K562 (cell line): ENCODE measurements around the gene PHLDB3. TPM values are rescaled to one million over a fixed set of nuclear protein-coding genes. Genes with fewer than 3 reads are reported as not detected.

Experiments used
- BCL6 ChIP-seq: fragments of 250-450 bp; sonication (Bioruptor Pico); IDR thresholded peaks from 2 replicates; pipeline ENCODE4 v1.4.0; 2020
- CAMTA2 ChIP-seq: fragments of 250-450 bp; sonication (Bioruptor Pico); conservative IDR thresholded peaks from 2 replicates; pipeline ENCODE4 v1.5.1; 2022
- EHMT2 ChIP-seq: fragments of 450-650 bp; IDR thresholded peaks from 2 replicates; pipeline ENCODE4 v1.6.1; 2018; ENCODE audit warnings: antibody characterized with exemption
- ERF ChIP-seq: fragments of 450-650 bp; formaldehyde crosslinking; IDR thresholded peaks from 2 replicates; pipeline ENCODE4 v1.4.0; 2020; ENCODE audit warnings: mild to moderate bottlenecking, mixed read lengths
- JUNB ChIP-seq: fragments of 450-650 bp; formaldehyde crosslinking; conservative IDR thresholded peaks from 2 replicates; pipeline ENCODE4 v1.4.0; 2020; ENCODE audit warnings: mild to moderate bottlenecking
- MCM2 ChIP-seq: fragments of 450-650 bp; IDR thresholded peaks from 2 replicates; pipeline ENCODE4 v1.6.1; 2017; ENCODE audit warnings: low read depth, mild to moderate bottlenecking
- NFIC ChIP-seq: fragments of 450-650 bp; IDR thresholded peaks from 2 replicates; pipeline ENCODE4 v1.6.1; 2017; ENCODE audit warnings: mild to moderate bottlenecking, inconsistent platforms
- PTRF ChIP-seq: fragments of 450-650 bp; IDR thresholded peaks from 2 replicates; pipeline ENCODE4 v1.6.1; 2016; ENCODE audit warnings: mild to moderate bottlenecking, missing genetic modification characterization, missing compliant biosample characterization
- RBM17 ChIP-seq: fragments of 200-400 bp; formaldehyde crosslinking; IDR thresholded peaks from 2 replicates; pipeline ENCODE4 v1.6.1; 2017; ENCODE audit warnings: low read depth, mild to moderate bottlenecking, low read length, borderline replicate concordance
- SP1 ChIP-seq: sonication (generic); formaldehyde crosslinking; IDR thresholded peaks from 2 replicates; pipeline ENCODE4 v1.8.1; 2022; ENCODE audit warnings: mild to moderate bottlenecking, missing genetic modification reagents
- SRSF3 ChIP-seq: fragments of 200-400 bp; formaldehyde crosslinking; IDR thresholded peaks from 2 replicates; pipeline ENCODE4 v1.6.1; 2016; ENCODE audit warnings: mild to moderate bottlenecking, low read length, moderate library complexity; ENCODE audit not compliant: insufficient read depth
- ZNF764 ChIP-seq: fragments of 250-450 bp; sonication (Bioruptor Pico); IDR thresholded peaks from 2 replicates; pipeline ENCODE4 v1.4.0; 2020; ENCODE audit warnings: low read depth, mild to moderate bottlenecking, moderate library complexity
- polyA plus RNA-seq, 8 experiments: library from polyadenylated mRNA; depleted of rRNA in 4 of 8; stranded (reverse) in 5 of 8; unstranded in 3 of 8; fragments of >200 nt; fragmentation: Nextera tagmentation in 2 of 8; fragmentation: Illumina TruSeq in 1 of 8; extraction: Ambion mirVana in 2 of 8; extraction: Trizol in 1 of 8; gene quantifications; 2 replicates each; pipeline versions ENCODE4 v1.2.1 to v1.2.3, GENCODE V29; 2011 to 2014; ENCODE audit warnings: inconsistent platforms in 1 of 8, missing spikeins in 1 of 8
- total RNA-seq, 7 experiments: library from RNA; depleted of rRNA in 6 of 7; stranded (reverse); fragments of >200 nt in 6 of 7; fragmentation: Illumina TruSeq in 2 of 7; extraction: Trizol in 2 of 7; gene quantifications; 2 replicates each; pipeline versions ENCODE4 v1.2.1 to v1.2.3, GENCODE V29; 2011 to 2021; ENCODE audit warnings: low replicate concordance in 1 of 7
- TF ChIP-seq, protein P1 (sequence below): fragments of 250-450 bp; sonication (Bioruptor Pico); IDR thresholded peaks from 2 replicates; pipeline ENCODE4 v1.9.0; 2021; ENCODE audit warnings: mild to moderate bottlenecking
- TF ChIP-seq, protein P2 (sequence below), 2 experiments: IDR thresholded peaks; 2 replicates each; pipeline ENCODE4 v1.6.1; 2012; ENCODE audit warnings: improper control_type of control experiment in 2 of 2, low read depth in 2 of 2, low read length in 2 of 2, borderline replicate concordance in 1 of 2
- TF ChIP-seq, protein P3 (sequence below): sonication (generic); formaldehyde crosslinking; IDR thresholded peaks from 2 replicates; pipeline ENCODE4 v1.5.0; 2020; ENCODE audit warnings: missing genetic modification reagents
- TF ChIP-seq, protein P4 (sequence below): sonication (generic); formaldehyde crosslinking; IDR thresholded peaks from 2 replicates; pipeline ENCODE4 v1.8.1; 2023; ENCODE audit warnings: mild to moderate bottlenecking, missing genetic modification reagents, moderate library complexity
- TF ChIP-seq, protein P5 (sequence below): conservative IDR thresholded peaks from 2 replicates; pipeline ENCODE4 v1.6.1; 2011; ENCODE audit warnings: low read depth, mild to moderate bottlenecking, low read length; ENCODE audit not compliant: control insufficient read depth
- TF ChIP-seq, protein P6 (sequence below): fragments of 450-650 bp; IDR thresholded peaks from 2 replicates; pipeline ENCODE4 v1.6.1; 2017; ENCODE audit warnings: antibody characterized with exemption, mild to moderate bottlenecking

The PHLDB3 gene
- total and polyA plus RNA-seq, 9 of the 15 experiments (the other 6 are each of a cell fraction or from before 2014, with no cell fraction given), result 0.04 to 23.5 (median 3.9) TPM

DNA sequence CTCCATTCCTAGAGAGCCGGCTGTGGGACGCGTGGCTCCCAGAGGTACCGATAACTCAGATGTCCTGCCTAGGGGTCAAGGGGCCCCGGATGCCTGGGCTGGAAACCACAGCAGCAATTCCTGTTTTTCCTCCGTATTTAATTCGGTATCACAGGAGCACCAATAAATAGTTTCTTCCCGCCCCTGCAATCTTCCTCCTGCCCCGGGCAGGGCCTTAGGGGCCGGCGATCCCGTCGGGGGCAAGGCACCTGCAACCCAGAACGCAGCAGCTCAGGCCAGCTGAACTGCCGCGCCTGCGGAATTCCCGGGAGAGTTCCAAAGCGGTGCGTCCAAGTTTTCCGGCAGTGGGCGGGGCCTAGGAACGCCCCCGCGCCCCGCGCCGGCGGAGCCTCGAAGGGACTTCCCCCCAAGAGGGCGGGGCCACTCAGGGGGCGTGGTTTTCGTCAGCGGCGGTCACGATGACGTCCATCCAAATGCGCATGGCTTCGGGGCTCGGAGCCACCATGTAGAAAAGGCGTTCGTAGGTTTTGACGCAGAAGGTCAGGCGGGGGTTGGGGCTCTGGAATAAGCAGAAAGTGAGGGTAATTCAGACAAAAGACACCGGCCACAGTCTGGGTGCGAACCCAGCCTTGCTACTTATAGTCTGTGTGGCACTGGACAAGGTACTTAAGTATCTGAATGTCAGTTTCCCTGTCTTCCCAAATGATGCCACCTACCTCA, 29.4 kb downstream of the PHLDB3 start (continued):
- TF ChIP-seq JUNB, result no peak
- no peak for TF ChIP-seq PTRF (tag)
- TF ChIP-seq BCL6 (CRISPR knock-in tag), result no peak
- TF ChIP-seq, protein P1, sequence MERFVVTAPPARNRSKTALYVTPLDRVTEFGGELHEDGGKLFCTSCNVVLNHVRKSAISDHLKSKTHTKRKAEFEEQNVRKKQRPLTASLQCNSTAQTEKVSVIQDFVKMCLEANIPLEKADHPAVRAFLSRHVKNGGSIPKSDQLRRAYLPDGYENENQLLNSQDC (CRISPR knock-in tag), result no peak
- TF ChIP-seq, protein P2, sequence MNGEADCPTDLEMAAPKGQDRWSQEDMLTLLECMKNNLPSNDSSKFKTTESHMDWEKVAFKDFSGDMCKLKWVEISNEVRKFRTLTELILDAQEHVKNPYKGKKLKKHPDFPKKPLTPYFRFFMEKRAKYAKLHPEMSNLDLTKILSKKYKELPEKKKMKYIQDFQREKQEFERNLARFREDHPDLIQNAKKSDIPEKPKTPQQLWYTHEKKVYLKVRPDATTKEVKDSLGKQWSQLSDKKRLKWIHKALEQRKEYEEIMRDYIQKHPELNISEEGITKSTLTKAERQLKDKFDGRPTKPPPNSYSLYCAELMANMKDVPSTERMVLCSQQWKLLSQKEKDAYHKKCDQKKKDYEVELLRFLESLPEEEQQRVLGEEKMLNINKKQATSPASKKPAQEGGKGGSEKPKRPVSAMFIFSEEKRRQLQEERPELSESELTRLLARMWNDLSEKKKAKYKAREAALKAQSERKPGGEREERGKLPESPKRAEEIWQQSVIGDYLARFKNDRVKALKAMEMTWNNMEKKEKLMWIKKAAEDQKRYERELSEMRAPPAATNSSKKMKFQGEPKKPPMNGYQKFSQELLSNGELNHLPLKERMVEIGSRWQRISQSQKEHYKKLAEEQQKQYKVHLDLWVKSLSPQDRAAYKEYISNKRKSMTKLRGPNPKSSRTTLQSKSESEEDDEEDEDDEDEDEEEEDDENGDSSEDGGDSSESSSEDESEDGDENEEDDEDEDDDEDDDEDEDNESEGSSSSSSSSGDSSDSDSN (IDR thresholded peaks at IDR 0.05; ENCODE audit: borderline replicate concordance in 1 of 2, low read depth in 2 of 2, low read length in 2 of 2), result no peak
- TF ChIP-seq SRSF3, result no peak
- TF ChIP-seq, protein P3, sequence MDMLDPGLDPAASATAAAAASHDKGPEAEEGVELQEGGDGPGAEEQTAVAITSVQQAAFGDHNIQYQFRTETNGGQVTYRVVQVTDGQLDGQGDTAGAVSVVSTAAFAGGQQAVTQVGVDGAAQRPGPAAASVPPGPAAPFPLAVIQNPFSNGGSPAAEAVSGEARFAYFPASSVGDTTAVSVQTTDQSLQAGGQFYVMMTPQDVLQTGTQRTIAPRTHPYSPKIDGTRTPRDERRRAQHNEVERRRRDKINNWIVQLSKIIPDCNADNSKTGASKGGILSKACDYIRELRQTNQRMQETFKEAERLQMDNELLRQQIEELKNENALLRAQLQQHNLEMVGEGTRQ (CRISPR knock-in tag), result no peak
- TF ChIP-seq RBM17, result no peak
- TF ChIP-seq, protein P4, sequence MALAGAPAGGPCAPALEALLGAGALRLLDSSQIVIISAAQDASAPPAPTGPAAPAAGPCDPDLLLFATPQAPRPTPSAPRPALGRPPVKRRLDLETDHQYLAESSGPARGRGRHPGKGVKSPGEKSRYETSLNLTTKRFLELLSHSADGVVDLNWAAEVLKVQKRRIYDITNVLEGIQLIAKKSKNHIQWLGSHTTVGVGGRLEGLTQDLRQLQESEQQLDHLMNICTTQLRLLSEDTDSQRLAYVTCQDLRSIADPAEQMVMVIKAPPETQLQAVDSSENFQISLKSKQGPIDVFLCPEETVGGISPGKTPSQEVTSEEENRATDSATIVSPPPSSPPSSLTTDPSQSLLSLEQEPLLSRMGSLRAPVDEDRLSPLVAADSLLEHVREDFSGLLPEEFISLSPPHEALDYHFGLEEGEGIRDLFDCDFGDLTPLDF (CRISPR knock-in tag), result peak; percentile 81
- no peak for TF ChIP-seq EHMT2
- no peak for TF ChIP-seq ZNF764 (CRISPR knock-in tag)
- TF ChIP-seq NFIC, result no peak
- TF ChIP-seq, protein P5, sequence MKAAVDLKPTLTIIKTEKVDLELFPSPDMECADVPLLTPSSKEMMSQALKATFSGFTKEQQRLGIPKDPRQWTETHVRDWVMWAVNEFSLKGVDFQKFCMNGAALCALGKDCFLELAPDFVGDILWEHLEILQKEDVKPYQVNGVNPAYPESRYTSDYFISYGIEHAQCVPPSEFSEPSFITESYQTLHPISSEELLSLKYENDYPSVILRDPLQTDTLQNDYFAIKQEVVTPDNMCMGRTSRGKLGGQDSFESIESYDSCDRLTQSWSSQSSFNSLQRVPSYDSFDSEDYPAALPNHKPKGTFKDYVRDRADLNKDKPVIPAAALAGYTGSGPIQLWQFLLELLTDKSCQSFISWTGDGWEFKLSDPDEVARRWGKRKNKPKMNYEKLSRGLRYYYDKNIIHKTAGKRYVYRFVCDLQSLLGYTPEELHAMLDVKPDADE, result no peak
- TF ChIP-seq SP1, result peak; percentile 94
- no peak for TF ChIP-seq ERF
- TF ChIP-seq, protein P6, sequence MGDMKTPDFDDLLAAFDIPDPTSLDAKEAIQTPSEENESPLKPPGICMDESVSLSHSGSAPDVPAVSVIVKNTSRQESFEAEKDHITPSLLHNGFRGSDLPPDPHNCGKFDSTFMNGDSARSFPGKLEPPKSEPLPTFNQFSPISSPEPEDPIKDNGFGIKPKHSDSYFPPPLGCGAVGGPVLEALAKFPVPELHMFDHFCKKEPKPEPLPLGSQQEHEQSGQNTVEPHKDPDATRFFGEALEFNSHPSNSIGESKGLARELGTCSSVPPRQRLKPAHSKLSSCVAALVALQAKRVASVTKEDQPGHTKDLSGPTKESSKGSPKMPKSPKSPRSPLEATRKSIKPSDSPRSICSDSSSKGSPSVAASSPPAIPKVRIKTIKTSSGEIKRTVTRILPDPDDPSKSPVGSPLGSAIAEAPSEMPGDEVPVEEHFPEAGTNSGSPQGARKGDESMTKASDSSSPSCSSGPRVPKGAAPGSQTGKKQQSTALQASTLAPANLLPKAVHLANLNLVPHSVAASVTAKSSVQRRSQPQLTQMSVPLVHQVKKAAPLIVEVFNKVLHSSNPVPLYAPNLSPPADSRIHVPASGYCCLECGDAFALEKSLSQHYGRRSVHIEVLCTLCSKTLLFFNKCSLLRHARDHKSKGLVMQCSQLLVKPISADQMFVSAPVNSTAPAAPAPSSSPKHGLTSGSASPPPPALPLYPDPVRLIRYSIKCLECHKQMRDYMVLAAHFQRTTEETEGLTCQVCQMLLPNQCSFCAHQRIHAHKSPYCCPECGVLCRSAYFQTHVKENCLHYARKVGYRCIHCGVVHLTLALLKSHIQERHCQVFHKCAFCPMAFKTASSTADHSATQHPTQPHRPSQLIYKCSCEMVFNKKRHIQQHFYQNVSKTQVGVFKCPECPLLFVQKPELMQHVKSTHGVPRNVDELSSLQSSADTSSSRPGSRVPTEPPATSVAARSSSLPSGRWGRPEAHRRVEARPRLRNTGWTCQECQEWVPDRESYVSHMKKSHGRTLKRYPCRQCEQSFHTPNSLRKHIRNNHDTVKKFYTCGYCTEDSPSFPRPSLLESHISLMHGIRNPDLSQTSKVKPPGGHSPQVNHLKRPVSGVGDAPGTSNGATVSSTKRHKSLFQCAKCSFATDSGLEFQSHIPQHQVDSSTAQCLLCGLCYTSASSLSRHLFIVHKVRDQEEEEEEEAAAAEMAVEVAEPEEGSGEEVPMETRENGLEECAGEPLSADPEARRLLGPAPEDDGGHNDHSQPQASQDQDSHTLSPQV, result peak; percentile 85
- TF ChIP-seq CAMTA2, result no peak
- no peak for TF ChIP-seq MCM2
